ENCODE measurements around the gene STK38. TPM values are rescaled to one million over a fixed set of nuclear protein-coding genes. Genes with fewer than 3 reads are reported as not detected.
"Not testable (repeated sequence)": the region's sequence is repeated elsewhere in the genome, so short reads cannot be mapped to it uniquely, and the experiment has no call there.

STK38 gene
- total RNA-seq, 1 donor from 2014 or later, result 55.1 TPM

- no peaks in the 10 kb centered on the region for H3K27me3 Mint-ChIP-seq (ENCODE audit: unreplicated experiment)
- H3K9me3 Mint-ChIP-seq (ENCODE audit: unreplicated experiment), result no peaks in the 10 kb centered on the region
- no peaks in the 10 kb centered on the region for H3K36me3 Mint-ChIP-seq (ENCODE audit: unreplicated experiment)
- DNase-seq, result no peak
- H3K27ac Mint-ChIP-seq (ENCODE audit: unreplicated experiment), result no peak overlapping the region
- H3K4me3 Mint-ChIP-seq (ENCODE audit: unreplicated experiment), result no peak overlapping the region
- H3K4me1 Mint-ChIP-seq (ENCODE audit: low read depth, unreplicated experiment), result no peaks in the 10 kb centered on the region
- TF ChIP-seq, protein P1, sequence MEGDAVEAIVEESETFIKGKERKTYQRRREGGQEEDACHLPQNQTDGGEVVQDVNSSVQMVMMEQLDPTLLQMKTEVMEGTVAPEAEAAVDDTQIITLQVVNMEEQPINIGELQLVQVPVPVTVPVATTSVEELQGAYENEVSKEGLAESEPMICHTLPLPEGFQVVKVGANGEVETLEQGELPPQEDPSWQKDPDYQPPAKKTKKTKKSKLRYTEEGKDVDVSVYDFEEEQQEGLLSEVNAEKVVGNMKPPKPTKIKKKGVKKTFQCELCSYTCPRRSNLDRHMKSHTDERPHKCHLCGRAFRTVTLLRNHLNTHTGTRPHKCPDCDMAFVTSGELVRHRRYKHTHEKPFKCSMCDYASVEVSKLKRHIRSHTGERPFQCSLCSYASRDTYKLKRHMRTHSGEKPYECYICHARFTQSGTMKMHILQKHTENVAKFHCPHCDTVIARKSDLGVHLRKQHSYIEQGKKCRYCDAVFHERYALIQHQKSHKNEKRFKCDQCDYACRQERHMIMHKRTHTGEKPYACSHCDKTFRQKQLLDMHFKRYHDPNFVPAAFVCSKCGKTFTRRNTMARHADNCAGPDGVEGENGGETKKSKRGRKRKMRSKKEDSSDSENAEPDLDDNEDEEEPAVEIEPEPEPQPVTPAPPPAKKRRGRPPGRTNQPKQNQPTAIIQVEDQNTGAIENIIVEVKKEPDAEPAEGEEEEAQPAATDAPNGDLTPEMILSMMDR (IDR thresholded peaks at IDR 0.05; ENCODE audit: partially characterized antibody, unreplicated experiment), result no peak
Observed at GRCh38 chr6:36461646-36462045, 85.6 kb downstream of the STK38 start.

DNA sequence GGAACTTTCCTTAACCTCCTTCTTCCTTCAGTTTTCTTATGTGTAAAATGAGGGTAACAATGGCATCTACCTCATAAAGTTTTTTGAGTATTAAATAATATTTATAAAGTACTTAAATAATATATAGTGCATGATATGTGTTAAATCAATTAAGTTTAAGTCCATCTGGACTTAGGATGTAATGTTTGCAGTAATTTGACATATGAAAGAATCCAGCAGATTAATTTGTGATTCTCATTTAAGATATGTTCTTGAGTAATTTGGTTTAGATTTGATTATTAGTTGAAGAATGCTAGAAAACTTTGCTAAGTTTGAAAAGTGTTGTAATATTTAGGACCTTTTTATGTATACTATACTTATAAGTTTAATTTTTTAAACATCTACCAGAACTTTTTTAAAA is 86.4 kb downstream of the STK38 start:
- H3K4me3 Mint-ChIP-seq (ENCODE audit: unreplicated experiment), result no peak overlapping the region
- H3K36me3 Mint-ChIP-seq (ENCODE audit: unreplicated experiment), result no peaks in the 10 kb centered on the region
- TF ChIP-seq, protein P1 (IDR thresholded peaks at IDR 0.05; ENCODE audit: partially characterized antibody, unreplicated experiment), result no peak
- no peaks in the 10 kb centered on the region for H3K27me3 Mint-ChIP-seq (ENCODE audit: unreplicated experiment)
- DNase-seq, result no peak
- H3K4me1 Mint-ChIP-seq (ENCODE audit: low read depth, unreplicated experiment), result no peaks in the 10 kb centered on the region
- H3K9me3 Mint-ChIP-seq (ENCODE audit: unreplicated experiment), result no peaks in the 10 kb centered on the region
- no peak overlapping the region for H3K27ac Mint-ChIP-seq (ENCODE audit: unreplicated experiment)

DNA sequence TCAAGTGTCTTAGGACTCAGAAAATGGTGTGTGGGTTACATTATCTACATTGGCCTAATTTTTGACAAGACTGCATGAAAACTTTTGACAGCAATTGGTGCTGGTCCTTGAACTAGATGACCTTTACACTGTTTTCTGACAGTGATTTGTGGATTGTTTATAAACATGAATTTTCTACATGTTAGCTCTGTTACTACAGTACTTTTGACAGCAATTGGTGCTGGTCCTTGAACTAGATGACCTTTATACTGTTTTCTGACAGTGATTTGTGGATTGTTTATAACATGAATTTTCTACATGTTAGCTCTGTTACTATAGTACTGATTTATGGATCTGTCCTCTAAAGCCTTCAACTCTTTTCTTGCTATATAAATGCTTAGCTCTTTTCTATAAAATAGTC is 87.8 kb downstream of the STK38 start:
- Mint-ChIP-seq H3K36me3 (ENCODE audit: unreplicated experiment) (no peaks in the 10 kb centered on the region), H3K4me1 (ENCODE audit: low read depth, unreplicated experiment) (no peaks in the 10 kb centered on the region), H3K4me3 (ENCODE audit: unreplicated experiment) (no peak overlapping the region), H3K27me3 (ENCODE audit: unreplicated experiment) (no peaks in the 10 kb centered on the region), H3K27ac (ENCODE audit: unreplicated experiment) (no peak overlapping the region), H3K9me3 (ENCODE audit: unreplicated experiment) (no peaks in the 10 kb centered on the region)
- DNase-seq, result no peak
- TF ChIP-seq, protein P1 (IDR thresholded peaks at IDR 0.05; ENCODE audit: partially characterized antibody, unreplicated experiment), result no peak

DNA sequence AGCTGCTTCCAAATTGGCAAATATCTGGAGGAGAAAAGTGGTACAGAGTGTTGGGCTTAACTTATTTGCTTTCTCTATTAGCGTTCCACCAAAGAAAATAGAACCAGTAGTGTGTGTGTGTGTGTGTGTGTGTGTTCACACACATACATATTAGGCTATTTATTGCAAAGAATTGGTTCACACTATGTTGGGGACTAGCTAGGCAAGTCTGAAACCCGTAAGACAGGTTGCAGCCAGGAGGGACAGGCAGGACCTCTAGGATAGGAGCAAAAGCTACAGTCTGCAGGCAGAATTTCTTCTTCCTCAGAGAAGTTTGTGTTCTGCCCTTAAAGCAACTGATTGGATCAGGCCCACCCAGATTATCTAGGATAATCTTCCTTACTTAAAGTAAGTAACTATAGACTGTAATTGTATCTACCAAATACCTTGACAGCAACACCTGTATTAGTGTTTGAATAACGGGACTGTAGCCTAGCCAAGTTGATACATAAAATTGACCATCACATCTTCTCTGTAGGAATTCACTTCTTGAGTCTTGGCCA is 91.7 kb downstream of the STK38 start:
- no peaks in the 10 kb centered on the region for H3K36me3 Mint-ChIP-seq (ENCODE audit: unreplicated experiment)
- no peak for DNase-seq
- no peaks in the 10 kb centered on the region for H3K27me3 Mint-ChIP-seq (ENCODE audit: unreplicated experiment)
- no peak overlapping the region for H3K27ac Mint-ChIP-seq (ENCODE audit: unreplicated experiment)
- H3K4me1 Mint-ChIP-seq (ENCODE audit: low read depth, unreplicated experiment), result no peaks in the 10 kb centered on the region
- TF ChIP-seq, protein P1 (IDR thresholded peaks at IDR 0.05; ENCODE audit: partially characterized antibody, unreplicated experiment), result no peak
- H3K4me3 Mint-ChIP-seq (ENCODE audit: unreplicated experiment), result no peak overlapping the region
- no peaks in the 10 kb centered on the region for H3K9me3 Mint-ChIP-seq (ENCODE audit: unreplicated experiment)

DNA sequence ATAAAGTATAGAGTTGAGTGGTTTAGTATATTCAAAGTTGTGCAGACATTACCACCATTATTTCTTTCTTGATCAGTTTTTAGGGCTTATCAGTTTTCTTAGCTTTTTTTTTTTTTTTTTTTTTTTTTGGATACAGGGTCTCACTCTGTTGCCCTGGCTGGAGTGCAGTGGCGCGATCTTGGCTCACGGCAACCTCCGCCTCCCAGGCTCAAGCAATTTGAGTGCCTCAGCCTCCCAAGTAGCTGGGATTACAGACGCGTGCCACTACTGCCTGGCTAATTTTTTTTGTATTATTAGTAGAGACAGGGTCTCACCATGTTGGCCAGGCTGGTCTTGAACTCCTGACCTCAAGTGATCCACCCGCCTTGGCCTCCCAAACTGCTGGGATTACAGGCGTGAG is 94.4 kb downstream of the STK38 start:
- H3K27ac Mint-ChIP-seq (ENCODE audit: unreplicated experiment); H3K4me3 Mint-ChIP-seq (ENCODE audit: unreplicated experiment); DNase-seq; H3K4me1 Mint-ChIP-seq (ENCODE audit: low read depth, unreplicated experiment); H3K9me3 Mint-ChIP-seq (ENCODE audit: unreplicated experiment); H3K36me3 Mint-ChIP-seq (ENCODE audit: unreplicated experiment); H3K27me3 Mint-ChIP-seq (ENCODE audit: unreplicated experiment): not testable (repeated sequence)

DNA sequence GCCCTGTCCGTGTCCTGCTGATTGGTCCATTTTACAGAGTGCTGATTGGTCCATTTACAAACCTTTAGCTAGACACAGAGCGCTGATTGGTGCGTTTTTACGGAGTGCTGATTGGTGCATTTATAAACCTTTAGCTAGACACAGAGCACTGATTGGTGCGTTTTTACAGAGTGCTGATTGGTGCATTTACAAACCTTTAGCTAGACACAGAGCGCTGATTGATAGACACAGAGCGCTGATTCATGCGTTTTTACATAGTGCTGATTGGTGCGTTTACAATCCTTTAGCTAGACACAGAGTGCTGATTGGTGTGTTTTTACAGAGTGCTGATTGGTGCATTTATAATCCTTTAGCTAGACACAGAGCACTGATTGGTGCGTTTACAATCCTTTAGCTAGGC is 98.1 kb downstream of the STK38 start:
- H3K4me1 Mint-ChIP-seq (ENCODE audit: low read depth, unreplicated experiment); H3K4me3 Mint-ChIP-seq (ENCODE audit: unreplicated experiment); H3K27ac Mint-ChIP-seq (ENCODE audit: unreplicated experiment); H3K36me3 Mint-ChIP-seq (ENCODE audit: unreplicated experiment); H3K9me3 Mint-ChIP-seq (ENCODE audit: unreplicated experiment); H3K27me3 Mint-ChIP-seq (ENCODE audit: unreplicated experiment); DNase-seq: not testable (repeated sequence)

All from glutamatergic neuron (in vitro differentiated cells).